ENCODE measurements around the gene LRRC18. TPM values are rescaled to one million over a fixed set of nuclear protein-coding genes. Genes with fewer than 3 reads are reported as not detected.

The LRRC18 gene
- total RNA-seq, 1 donor from 2014 or later = not detected

- H3K9me3 Mint-ChIP-seq (ENCODE audit: low read depth) = no peaks in the 10 kb centered on the region
- no peak for TF ChIP-seq CTCF (IDR thresholded peaks at IDR 0.05)
- H3K36me3 Mint-ChIP-seq (ENCODE audit: low read depth) = no peaks in the 10 kb centered on the region
- H3K27ac Mint-ChIP-seq (ENCODE audit: unreplicated experiment) = no peak overlapping the region
- no peak for DNase-seq (ENCODE audit: low spot score)
- H3K4me1 Mint-ChIP-seq (ENCODE audit: low read depth) = no peaks in the 10 kb centered on the region
- no peak overlapping the region for H3K4me3 Mint-ChIP-seq (ENCODE audit: unreplicated experiment)
- H3K27me3 Mint-ChIP-seq (ENCODE audit: low read depth) = peaks cover 7% of the 10 kb centered on the region
Measured at GRCh38 chr10:48935577-48935976, 4.1 kb downstream of the LRRC18 start.

GRCh38 chr10:48934672-48935501 is 4.8 kb downstream of the LRRC18 start:
- H3K4me3 Mint-ChIP-seq (ENCODE audit: unreplicated experiment) = no peak overlapping the region
- no peak for TF ChIP-seq CTCF (IDR thresholded peaks at IDR 0.05)
- H3K27ac Mint-ChIP-seq (ENCODE audit: unreplicated experiment) = no peak overlapping the region
- no peaks in the 10 kb centered on the region for H3K36me3 Mint-ChIP-seq (ENCODE audit: low read depth)
- no peak for DNase-seq (ENCODE audit: low spot score)
- H3K4me1 Mint-ChIP-seq (ENCODE audit: low read depth) = no peaks in the 10 kb centered on the region
- no peaks in the 10 kb centered on the region for H3K9me3 Mint-ChIP-seq (ENCODE audit: low read depth)
- H3K27me3 Mint-ChIP-seq (ENCODE audit: low read depth) = peaks cover 5% of the 10 kb centered on the region

GRCh38 chr10:48932831-48933664 is 6.6 kb downstream of the LRRC18 start:
- Mint-ChIP-seq H3K4me3 (ENCODE audit: unreplicated experiment) (no peak overlapping the region), H3K9me3 (ENCODE audit: low read depth) (no peaks in the 10 kb centered on the region), H3K27ac (ENCODE audit: unreplicated experiment) (no peak overlapping the region), H3K4me1 (ENCODE audit: low read depth) (no peaks in the 10 kb centered on the region), H3K27me3 (ENCODE audit: low read depth) (peaks cover 8% of the 10 kb centered on the region), H3K36me3 (ENCODE audit: low read depth) (no peaks in the 10 kb centered on the region)
- DNase-seq (ENCODE audit: low spot score) = no peak
- no peak for TF ChIP-seq CTCF (IDR thresholded peaks at IDR 0.05)

GRCh38 chr10:48931188-48931587 is 8.5 kb downstream of the LRRC18 start:
- no peaks in the 10 kb centered on the region for H3K9me3 Mint-ChIP-seq (ENCODE audit: low read depth)
- no peak overlapping the region for H3K27ac Mint-ChIP-seq (ENCODE audit: unreplicated experiment)
- no peaks in the 10 kb centered on the region for H3K36me3 Mint-ChIP-seq (ENCODE audit: low read depth)
- H3K4me3 Mint-ChIP-seq (ENCODE audit: unreplicated experiment) = no peak overlapping the region
- H3K4me1 Mint-ChIP-seq (ENCODE audit: low read depth) = no peaks in the 10 kb centered on the region
- no peak for DNase-seq (ENCODE audit: low spot score)
- peaks cover 8% of the 10 kb centered on the region for H3K27me3 Mint-ChIP-seq (ENCODE audit: low read depth)
- no peak for TF ChIP-seq CTCF (IDR thresholded peaks at IDR 0.05)

GRCh38 chr10:48929413-48929990 is 10.1 kb downstream of the LRRC18 start:
- Mint-ChIP-seq H3K27me3 (ENCODE audit: low read depth) (peaks cover 9% of the 10 kb centered on the region), H3K27ac (ENCODE audit: unreplicated experiment) (no peak overlapping the region), H3K36me3 (ENCODE audit: low read depth) (no peaks in the 10 kb centered on the region), H3K4me1 (ENCODE audit: low read depth) (no peaks in the 10 kb centered on the region), H3K4me3 (ENCODE audit: unreplicated experiment) (no peak overlapping the region), H3K9me3 (ENCODE audit: low read depth) (no peaks in the 10 kb centered on the region)
- no peak for TF ChIP-seq CTCF (IDR thresholded peaks at IDR 0.05)
- no peak for DNase-seq (ENCODE audit: low spot score)
